Heart left ventricle (tissue), 13 donors: ENCODE measurements around the gene CFAP299.

Experiments
- POLR2A ChIP-seq, 2 donors: fragments of 450-650 bp; IDR thresholded peaks; one replicate each; pipeline ENCODE4 v1.6.1; 2017; ENCODE audit warnings: antibody characterized with exemption in 2 of 2, mild to moderate bottlenecking in 2 of 2, moderate library complexity in 2 of 2
- TF ChIP-seq, protein P1 (sequence below), 12 donors: fragments of 200-600 bp; sonication (generic) in 4 of 12; IDR thresholded peaks; one replicate each; pipeline versions ENCODE4 v1.5.0 to v1.8.0; 2018 to 2022; ENCODE audit warnings: antibody characterized with exemption in 12 of 12, mild to moderate bottlenecking in 5 of 12
- donor health status: ischemic (EF 13 %, LVEDD 7.1; RV severe dilation, severe dysfunction).
- donor health status: DM: no; HTN: yes; CAD: no.
- donor health status: DM: no; HTN: no; CAD: no.
- donor health status: ischemic (EF 25% LVEDD 6.9; RV normal size, moderate dysfunction).
- donor health status: ischemic (EF 25% LVEDD 5.7; RV mildly dilated, moderate dysfunction).
- donor health status: ischemic (EF 35%, LVEDD 5.7; RV mildly dilated, moderate dysfunction).
- donor health status: nonischemic (EF 11% LVEDD 7.7; RV severe dilation, severe dysfunction).
- donor health status: DM: yes; HTN: yes; CAD: no.
- donor health status: PGD.
- donor health status: ischemic (EF 29% LVEDD 5.4; RV normal size, mild dysfunction).
- donor health status: nonischemic (EF 23%, LVEDD 6.1; RV moderate dilation, normal function).

GRCh38 chr4:80307774-80308465 lies 27.6 kb upstream of the CFAP299 start:
- TF ChIP-seq, protein P1, sequence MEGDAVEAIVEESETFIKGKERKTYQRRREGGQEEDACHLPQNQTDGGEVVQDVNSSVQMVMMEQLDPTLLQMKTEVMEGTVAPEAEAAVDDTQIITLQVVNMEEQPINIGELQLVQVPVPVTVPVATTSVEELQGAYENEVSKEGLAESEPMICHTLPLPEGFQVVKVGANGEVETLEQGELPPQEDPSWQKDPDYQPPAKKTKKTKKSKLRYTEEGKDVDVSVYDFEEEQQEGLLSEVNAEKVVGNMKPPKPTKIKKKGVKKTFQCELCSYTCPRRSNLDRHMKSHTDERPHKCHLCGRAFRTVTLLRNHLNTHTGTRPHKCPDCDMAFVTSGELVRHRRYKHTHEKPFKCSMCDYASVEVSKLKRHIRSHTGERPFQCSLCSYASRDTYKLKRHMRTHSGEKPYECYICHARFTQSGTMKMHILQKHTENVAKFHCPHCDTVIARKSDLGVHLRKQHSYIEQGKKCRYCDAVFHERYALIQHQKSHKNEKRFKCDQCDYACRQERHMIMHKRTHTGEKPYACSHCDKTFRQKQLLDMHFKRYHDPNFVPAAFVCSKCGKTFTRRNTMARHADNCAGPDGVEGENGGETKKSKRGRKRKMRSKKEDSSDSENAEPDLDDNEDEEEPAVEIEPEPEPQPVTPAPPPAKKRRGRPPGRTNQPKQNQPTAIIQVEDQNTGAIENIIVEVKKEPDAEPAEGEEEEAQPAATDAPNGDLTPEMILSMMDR (IDR thresholded peaks at IDR 0.05), result no peak
- no peak for TF ChIP-seq POLR2A (IDR thresholded peaks at IDR 0.05)
